GM18907 (cell line): ENCODE data around the gene MICB.
"Not testable (repeated sequence)": the region's sequence is repeated elsewhere in the genome, so short reads cannot be mapped to it uniquely, and the experiment has no call there.

Source experiments
- ATAC-seq: cut with Tn5 transposase; IDR thresholded peaks from one replicate; pipeline ENCODE4 v1.9.1; 2021; ENCODE audit warnings: mild to moderate bottlenecking, moderate library complexity; ENCODE audit not compliant: unreplicated experiment

Gene MICB

GRCh38 chr6:31473780-31474761 is 23.9 kb upstream of the MICB start:
- no peak for ATAC-seq

GRCh38 chr6:31474871-31475286 is 23.1 kb upstream of the MICB start:
- ATAC-seq, result no peak

GRCh38 chr6:31476515-31477139 is 21.3 kb upstream of the MICB start:
- no peak for ATAC-seq

- ATAC-seq, result no peak
Measured at GRCh38 chr6:31477521-31477920, 20.4 kb upstream of the MICB start.

GRCh38 chr6:31478186-31478950 is 19.6 kb upstream of the MICB start:
- ATAC-seq, result no peak

GRCh38 chr6:31479151-31479932 is 18.6 kb upstream of the MICB start:
- ATAC-seq, result no peak

GRCh38 chr6:31479933-31480535 is 17.9 kb upstream of the MICB start:
- ATAC-seq, result no peak

GRCh38 chr6:31480574-31480973 is 17.4 kb upstream of the MICB start:
- no peak for ATAC-seq

GRCh38 chr6:31483392-31483791 is 14.6 kb upstream of the MICB start:
- ATAC-seq, result no peak

GRCh38 chr6:31485055-31485454 is 12.9 kb upstream of the MICB start:
- no peak for ATAC-seq

GRCh38 chr6:31486065-31486837 is 11.7 kb upstream of the MICB start:
- ATAC-seq, result not testable (repeated sequence)

GRCh38 chr6:31487674-31488073 is 10.3 kb upstream of the MICB start:
- not testable (repeated sequence) for ATAC-seq

- no peak for ATAC-seq
Measured at GRCh38 chr6:31489086-31489485, 8.9 kb upstream of the MICB start.

- no peak for ATAC-seq
Measured at GRCh38 chr6:31490115-31490873, 7.7 kb upstream of the MICB start.

- not testable (repeated sequence) for ATAC-seq
Measured at GRCh38 chr6:31493550-31493874, 4.4 kb upstream of the MICB start.

- peak; percentile 48 for ATAC-seq
Measured at GRCh38 chr6:31493875-31494694, 3.9 kb upstream of the MICB start.

GRCh38 chr6:31495580-31495979 is 2.4 kb upstream of the MICB start:
- ATAC-seq, result no peak

- ATAC-seq, result not testable (repeated sequence)
Measured at GRCh38 chr6:31496826-31497225, 1.1 kb upstream of the MICB start.
